ENCODE results near the gene UQCC3.
"Not testable (repeated sequence)": the region's sequence is repeated elsewhere in the genome, so short reads cannot be mapped to it uniquely, and the experiment has no call there.

The UQCC3 gene

GRCh38 chr11:62694455-62695167 is 23.1 kb downstream of the UQCC3 start:
- no peak overlapping the region for H2AFZ ChIP-seq (ENCODE audit: low read length)
- H3K36me3 ChIP-seq (replicated peaks; ENCODE audit: insufficient read depth, low read length): no peaks in the 10 kb centered on the region
- H3K79me2 ChIP-seq (ENCODE audit: low read length): no peaks in the 10 kb centered on the region
- no peaks in the 10 kb centered on the region for H4K20me1 ChIP-seq (ENCODE audit: insufficient read depth, low read length)
- peak; percentile 70 for DNase-seq
- H3K9me3 ChIP-seq (replicated peaks; ENCODE audit: insufficient read depth, low read length): no peaks in the 10 kb centered on the region
- H3K27ac ChIP-seq (ENCODE audit: low read length): no peak overlapping the region
- H3F3A ChIP-seq (ENCODE audit: insufficient read depth, low read length): no peaks in the 10 kb centered on the region
- no peaks in the 10 kb centered on the region for H3K4me1 ChIP-seq (ENCODE audit: low read length)
- no peaks in the 10 kb centered on the region for H3K9me2 ChIP-seq (replicated peaks; ENCODE audit: insufficient read depth, low read length)
- H3K4me3 ChIP-seq (ENCODE audit: low read length): no peak overlapping the region
- no peak overlapping the region for H3K9ac ChIP-seq (ENCODE audit: low read length)
- H3K4me2 ChIP-seq (ENCODE audit: low read depth, low read length): no peak overlapping the region
- TF ChIP-seq EZH2 (optimal IDR thresholded peaks at IDR 0.05; ENCODE audit: low read depth, low read length) (no peak), CTCF (IDR thresholded peaks at IDR 0.05; ENCODE audit: low read length) (peak; percentile 83)
- H3K27me3 ChIP-seq (replicated peaks; ENCODE audit: insufficient read depth, low read length): no peaks in the 10 kb centered on the region

- Histone ChIP-seq H3K79me2 (ENCODE audit: low read length) (peaks cover 12% of the 10 kb centered on the region), H2AFZ (ENCODE audit: low read length) (no peak overlapping the region), H3F3A (ENCODE audit: insufficient read depth, low read length) (peaks cover 17% of the 10 kb centered on the region), H4K20me1 (ENCODE audit: insufficient read depth, low read length) (no peaks in the 10 kb centered on the region), H3K9me2 (replicated peaks; ENCODE audit: insufficient read depth, low read length) (no peaks in the 10 kb centered on the region), H3K4me3 (ENCODE audit: low read length) (no peak overlapping the region), H3K4me1 (ENCODE audit: low read length) (peaks cover 13% of the 10 kb centered on the region), H3K27me3 (replicated peaks; ENCODE audit: insufficient read depth, low read length) (no peaks in the 10 kb centered on the region), H3K4me2 (ENCODE audit: low read depth, low read length) (no peak overlapping the region), H3K36me3 (replicated peaks; ENCODE audit: insufficient read depth, low read length) (no peaks in the 10 kb centered on the region), H3K9me3 (replicated peaks; ENCODE audit: insufficient read depth, low read length) (no peaks in the 10 kb centered on the region), H3K27ac (ENCODE audit: low read length) (no peak overlapping the region), H3K9ac (ENCODE audit: low read length) (no peak overlapping the region)
- no peak for DNase-seq
- TF ChIP-seq EZH2phosphoT487 (IDR thresholded peaks at IDR 0.05; ENCODE audit: low read length) (no peak), EZH2 (optimal IDR thresholded peaks at IDR 0.05; ENCODE audit: low read depth, low read length) (no peak), CTCF (IDR thresholded peaks at IDR 0.05; ENCODE audit: low read length) (no peak)
These were observed 30.8 kb downstream of the UQCC3 start for GRCh38 chr11:62702246-62702645.

GRCh38 chr11:62703921-62704320 is 32.4 kb downstream of the UQCC3 start:
- peaks cover 18% of the 10 kb centered on the region for H3F3A ChIP-seq (ENCODE audit: insufficient read depth, low read length)
- H3K27me3 ChIP-seq (replicated peaks; ENCODE audit: insufficient read depth, low read length); H3K9ac ChIP-seq (ENCODE audit: low read length); H3K4me2 ChIP-seq (ENCODE audit: low read depth, low read length); H3K27ac ChIP-seq (ENCODE audit: low read length); H4K20me1 ChIP-seq (ENCODE audit: insufficient read depth, low read length); H3K36me3 ChIP-seq (replicated peaks; ENCODE audit: insufficient read depth, low read length); H3K9me2 ChIP-seq (replicated peaks; ENCODE audit: insufficient read depth, low read length); H2AFZ ChIP-seq (ENCODE audit: low read length); H3K9me3 ChIP-seq (replicated peaks; ENCODE audit: insufficient read depth, low read length); DNase-seq; H3K4me3 ChIP-seq (ENCODE audit: low read length): not testable (repeated sequence)
- peaks cover 19% of the 10 kb centered on the region for H3K79me2 ChIP-seq (ENCODE audit: low read length)
- H3K4me1 ChIP-seq (ENCODE audit: low read length): peaks cover 24% of the 10 kb centered on the region

- no peak for TF ChIP-seq EZH2 (optimal IDR thresholded peaks at IDR 0.05; ENCODE audit: low read depth, low read length)
- TF ChIP-seq EZH2phosphoT487 (IDR thresholded peaks at IDR 0.05; ENCODE audit: low read length): no peak
- no peak for TF ChIP-seq CTCF (IDR thresholded peaks at IDR 0.05; ENCODE audit: low read length)
- Histone ChIP-seq H3K79me2 (ENCODE audit: low read length) (peaks cover 19% of the 10 kb centered on the region), H3K9ac (ENCODE audit: low read length) (peak overlapping the region; percentile 71), H3K4me1 (ENCODE audit: low read length) (peaks cover 31% of the 10 kb centered on the region), H3K4me2 (ENCODE audit: low read depth, low read length) (peak overlapping the region; percentile 93), H2AFZ (ENCODE audit: low read length) (peak overlapping the region; percentile 74), H3K36me3 (replicated peaks; ENCODE audit: insufficient read depth, low read length) (no peaks in the 10 kb centered on the region), H3K27me3 (replicated peaks; ENCODE audit: insufficient read depth, low read length) (no peaks in the 10 kb centered on the region), H3F3A (ENCODE audit: insufficient read depth, low read length) (peaks cover 31% of the 10 kb centered on the region), H3K9me2 (replicated peaks; ENCODE audit: insufficient read depth, low read length) (no peaks in the 10 kb centered on the region), H4K20me1 (ENCODE audit: insufficient read depth, low read length) (no peaks in the 10 kb centered on the region), H3K4me3 (ENCODE audit: low read length) (peak overlapping the region; percentile 83), H3K27ac (ENCODE audit: low read length) (peak overlapping the region; percentile 73), H3K9me3 (replicated peaks; ENCODE audit: insufficient read depth, low read length) (no peaks in the 10 kb centered on the region)
- DNase-seq: no peak
These were observed 33.9 kb downstream of the UQCC3 start for GRCh38 chr11:62705413-62705812.
